Measurements from ENCODE around the gene FRS3. TPM values are rescaled to one million over a fixed set of nuclear protein-coding genes. Genes with fewer than 3 reads are reported as not detected.

FRS3 gene
- total and polyA plus RNA-seq, 2 experiments from 2014 or later = 1.3 to 3.3 TPM

DNA sequence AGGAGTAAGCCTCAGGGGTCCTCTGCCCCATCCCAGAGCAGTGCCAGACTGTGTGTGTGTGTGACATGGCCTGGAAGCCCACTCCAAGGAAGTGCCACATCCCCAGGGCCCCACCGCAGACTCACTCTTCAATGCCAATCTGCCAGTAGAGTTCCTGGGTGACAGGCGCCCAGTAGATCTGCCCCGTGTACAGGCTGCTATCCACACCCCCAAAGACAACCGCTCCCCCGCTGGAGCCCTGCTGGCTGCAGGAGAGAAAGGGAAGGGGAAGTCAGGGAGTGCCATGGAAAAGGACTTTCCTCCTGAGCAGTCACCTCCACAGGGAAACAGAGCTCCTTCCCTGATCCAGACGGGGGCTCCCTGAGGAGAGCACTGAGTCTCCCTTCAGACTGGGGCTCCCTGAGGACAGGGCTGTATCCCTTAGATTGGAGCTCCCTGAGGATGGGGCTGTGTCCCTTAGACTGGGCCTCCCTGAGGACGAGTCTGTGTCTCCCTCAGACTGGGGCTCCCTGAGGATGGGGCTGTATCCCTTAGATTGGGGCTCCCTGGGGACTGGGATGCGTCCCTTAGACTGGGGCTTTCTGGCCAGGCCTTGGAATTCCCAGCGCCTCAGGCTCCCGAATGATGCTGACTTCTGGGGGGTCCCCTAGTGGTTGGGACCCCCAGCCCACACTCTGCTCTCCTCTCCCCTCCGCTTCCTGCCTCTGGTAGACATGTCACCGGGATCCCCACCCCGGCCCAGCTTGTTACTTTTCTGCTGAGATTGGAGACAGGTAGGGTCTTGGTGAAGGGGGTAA is 39.1 kb downstream of the FRS3 start (continued):
- TF ChIP-seq, protein P1, sequence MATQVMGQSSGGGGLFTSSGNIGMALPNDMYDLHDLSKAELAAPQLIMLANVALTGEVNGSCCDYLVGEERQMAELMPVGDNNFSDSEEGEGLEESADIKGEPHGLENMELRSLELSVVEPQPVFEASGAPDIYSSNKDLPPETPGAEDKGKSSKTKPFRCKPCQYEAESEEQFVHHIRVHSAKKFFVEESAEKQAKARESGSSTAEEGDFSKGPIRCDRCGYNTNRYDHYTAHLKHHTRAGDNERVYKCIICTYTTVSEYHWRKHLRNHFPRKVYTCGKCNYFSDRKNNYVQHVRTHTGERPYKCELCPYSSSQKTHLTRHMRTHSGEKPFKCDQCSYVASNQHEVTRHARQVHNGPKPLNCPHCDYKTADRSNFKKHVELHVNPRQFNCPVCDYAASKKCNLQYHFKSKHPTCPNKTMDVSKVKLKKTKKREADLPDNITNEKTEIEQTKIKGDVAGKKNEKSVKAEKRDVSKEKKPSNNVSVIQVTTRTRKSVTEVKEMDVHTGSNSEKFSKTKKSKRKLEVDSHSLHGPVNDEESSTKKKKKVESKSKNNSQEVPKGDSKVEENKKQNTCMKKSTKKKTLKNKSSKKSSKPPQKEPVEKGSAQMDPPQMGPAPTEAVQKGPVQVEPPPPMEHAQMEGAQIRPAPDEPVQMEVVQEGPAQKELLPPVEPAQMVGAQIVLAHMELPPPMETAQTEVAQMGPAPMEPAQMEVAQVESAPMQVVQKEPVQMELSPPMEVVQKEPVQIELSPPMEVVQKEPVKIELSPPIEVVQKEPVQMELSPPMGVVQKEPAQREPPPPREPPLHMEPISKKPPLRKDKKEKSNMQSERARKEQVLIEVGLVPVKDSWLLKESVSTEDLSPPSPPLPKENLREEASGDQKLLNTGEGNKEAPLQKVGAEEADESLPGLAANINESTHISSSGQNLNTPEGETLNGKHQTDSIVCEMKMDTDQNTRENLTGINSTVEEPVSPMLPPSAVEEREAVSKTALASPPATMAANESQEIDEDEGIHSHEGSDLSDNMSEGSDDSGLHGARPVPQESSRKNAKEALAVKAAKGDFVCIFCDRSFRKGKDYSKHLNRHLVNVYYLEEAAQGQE (IDR thresholded peaks at IDR 0.05; ENCODE audit: unreplicated experiment) = no peak
- TF ChIP-seq EZH2 (IDR thresholded peaks at IDR 0.05; ENCODE audit: low read depth, unreplicated experiment) (no peak), JUNB (IDR thresholded peaks at IDR 0.05; ENCODE audit: unreplicated experiment) (no peak)
- TF ChIP-seq, protein P2, sequence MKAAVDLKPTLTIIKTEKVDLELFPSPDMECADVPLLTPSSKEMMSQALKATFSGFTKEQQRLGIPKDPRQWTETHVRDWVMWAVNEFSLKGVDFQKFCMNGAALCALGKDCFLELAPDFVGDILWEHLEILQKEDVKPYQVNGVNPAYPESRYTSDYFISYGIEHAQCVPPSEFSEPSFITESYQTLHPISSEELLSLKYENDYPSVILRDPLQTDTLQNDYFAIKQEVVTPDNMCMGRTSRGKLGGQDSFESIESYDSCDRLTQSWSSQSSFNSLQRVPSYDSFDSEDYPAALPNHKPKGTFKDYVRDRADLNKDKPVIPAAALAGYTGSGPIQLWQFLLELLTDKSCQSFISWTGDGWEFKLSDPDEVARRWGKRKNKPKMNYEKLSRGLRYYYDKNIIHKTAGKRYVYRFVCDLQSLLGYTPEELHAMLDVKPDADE (IDR thresholded peaks at IDR 0.05) = no peak
- TF ChIP-seq, protein P3, sequence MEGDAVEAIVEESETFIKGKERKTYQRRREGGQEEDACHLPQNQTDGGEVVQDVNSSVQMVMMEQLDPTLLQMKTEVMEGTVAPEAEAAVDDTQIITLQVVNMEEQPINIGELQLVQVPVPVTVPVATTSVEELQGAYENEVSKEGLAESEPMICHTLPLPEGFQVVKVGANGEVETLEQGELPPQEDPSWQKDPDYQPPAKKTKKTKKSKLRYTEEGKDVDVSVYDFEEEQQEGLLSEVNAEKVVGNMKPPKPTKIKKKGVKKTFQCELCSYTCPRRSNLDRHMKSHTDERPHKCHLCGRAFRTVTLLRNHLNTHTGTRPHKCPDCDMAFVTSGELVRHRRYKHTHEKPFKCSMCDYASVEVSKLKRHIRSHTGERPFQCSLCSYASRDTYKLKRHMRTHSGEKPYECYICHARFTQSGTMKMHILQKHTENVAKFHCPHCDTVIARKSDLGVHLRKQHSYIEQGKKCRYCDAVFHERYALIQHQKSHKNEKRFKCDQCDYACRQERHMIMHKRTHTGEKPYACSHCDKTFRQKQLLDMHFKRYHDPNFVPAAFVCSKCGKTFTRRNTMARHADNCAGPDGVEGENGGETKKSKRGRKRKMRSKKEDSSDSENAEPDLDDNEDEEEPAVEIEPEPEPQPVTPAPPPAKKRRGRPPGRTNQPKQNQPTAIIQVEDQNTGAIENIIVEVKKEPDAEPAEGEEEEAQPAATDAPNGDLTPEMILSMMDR (conservative IDR thresholded peaks at IDR 0.05; ENCODE audit: low read depth in 2 of 2) = no peak

DNA sequence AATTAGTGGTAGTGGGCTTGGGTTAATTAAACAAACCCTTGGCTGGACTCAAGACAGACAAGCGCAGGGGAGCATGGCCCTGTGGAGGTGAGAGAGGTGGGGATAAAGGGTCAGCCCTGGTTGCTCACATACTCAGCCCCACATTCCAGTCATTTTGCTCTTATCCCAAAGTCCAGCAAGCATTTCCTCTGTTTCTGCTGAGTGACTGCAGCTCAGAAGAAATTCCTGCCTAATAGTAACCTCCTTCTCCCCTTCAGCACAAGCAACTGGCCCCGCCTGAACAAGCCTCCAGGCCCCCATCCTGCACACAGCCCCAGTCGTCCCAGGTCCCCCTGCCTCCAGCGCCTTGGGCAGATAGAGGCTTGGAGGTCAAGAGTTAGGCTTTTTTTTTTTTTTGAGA is 40.7 kb downstream of the FRS3 start:
- Mint-ChIP-seq H3K27ac (no peak overlapping the region), H3K4me3 (no peak overlapping the region), H3K27me3 (ENCODE audit: insufficient read depth, low read depth, poor library complexity) (peaks cover 6% of the 10 kb centered on the region), H3K9me3 (no peaks in the 10 kb centered on the region), H3K36me3 (ENCODE audit: low read depth) (no peaks in the 10 kb centered on the region), H3K4me1 (peaks cover 15% of the 10 kb centered on the region)
- Histone ChIP-seq H3K4me1 (ENCODE audit: insufficient read depth) (peaks cover 7% of the 10 kb centered on the region), H3K36me3 (ENCODE audit: insufficient read depth) (no peaks in the 10 kb centered on the region), H3K9me2 (ENCODE audit: insufficient read depth) (no peaks in the 10 kb centered on the region), H3K4me2 (no peak overlapping the region), H3K4me3 (no peak overlapping the region), H3F3A (replicated peaks; ENCODE audit: low read depth) (no peaks in the 10 kb centered on the region), H4K20me1 (replicated peaks; ENCODE audit: insufficient read depth) (no peaks in the 10 kb centered on the region), H3K27me3 (ENCODE audit: insufficient read depth) (no peaks in the 10 kb centered on the region), H2AFZ (no peak overlapping the region), H3K79me2 (replicated peaks; ENCODE audit: insufficient read depth) (no peaks in the 10 kb centered on the region), H3K27ac (ENCODE audit: low read depth) (no peak overlapping the region)
- ATAC-seq (no peak), DNase-seq (ENCODE audit: low spot score) (no peak)
- TF ChIP-seq EZH2phosphoT487 (IDR thresholded peaks at IDR 0.05; ENCODE audit: unreplicated experiment) (no peak), ZNF331 (CRISPR knock-in tag; IDR thresholded peaks at IDR 0.05; ENCODE audit: low read depth) (no peak), CREB1 (CRISPR knock-in tag; IDR thresholded peaks at IDR 0.05; ENCODE audit: low read depth) (no peak)
- TF ChIP-seq, protein P3 (conservative IDR thresholded peaks at IDR 0.05; ENCODE audit: low read depth in 2 of 2) = no peak
- TF ChIP-seq, protein P2 (IDR thresholded peaks at IDR 0.05) = no peak

Measured in GM23338 (cell line).